HepG2 (cell line): ENCODE measurements around the gene ARID1A. TPM values are rescaled to one million over a fixed set of nuclear protein-coding genes. Genes with fewer than 3 reads are reported as not detected.

ENCODE experiments used
- CREM ChIP-seq, 2 experiments: sonication (generic) in 1 of 2; formaldehyde crosslinking in 1 of 2; IDR thresholded peaks; 2 replicates each; pipeline versions ENCODE4 v1.4.0 to v1.6.1; 2016 to 2020; ENCODE audit warnings: antibody characterized with exemption in 1 of 2, mild to moderate bottlenecking in 1 of 2, missing genetic modification reagents in 1 of 2
- FOSL1 ChIP-seq: sonication (generic); formaldehyde crosslinking; IDR thresholded peaks from 2 replicates; pipeline ENCODE4 v1.9.0; 2021; ENCODE audit warnings: missing genetic modification reagents, borderline replicate concordance
- HNF4A ChIP-seq: sonication (generic); formaldehyde crosslinking; IDR thresholded peaks from 2 replicates; pipeline ENCODE4 v1.4.0; 2020; ENCODE audit warnings: missing genetic modification reagents
- KAT7 ChIP-seq: IDR thresholded peaks from 2 replicates; pipeline ENCODE4 v1.6.1; 2018; ENCODE audit warnings: borderline replicate concordance, missing compliant biosample characterization
- MAF1 ChIP-seq: sonication (generic); formaldehyde crosslinking; IDR thresholded peaks from 2 replicates; pipeline ENCODE4 v1.5.0; 2020; ENCODE audit warnings: missing genetic modification reagents, borderline replicate concordance
- MIER2 ChIP-seq: IDR thresholded peaks from 2 replicates; pipeline ENCODE4 v1.6.1; 2016; ENCODE audit warnings: missing biosample characterization, missing genetic modification reagents
- MTA1 ChIP-seq: sonication (generic); formaldehyde crosslinking; IDR thresholded peaks from 2 replicates; pipeline ENCODE4 v1.4.0; 2020; ENCODE audit warnings: missing genetic modification reagents, mild to moderate bottlenecking, borderline replicate concordance
- ONECUT2 ChIP-seq: sonication (generic); formaldehyde crosslinking; IDR thresholded peaks from 2 replicates; pipeline ENCODE4 v1.4.0; 2020; ENCODE audit warnings: missing genetic modification reagents
- REL ChIP-seq: sonication (generic); formaldehyde crosslinking; conservative IDR thresholded peaks from 2 replicates; pipeline ENCODE4 v1.8.0; 2022; ENCODE audit warnings: mild to moderate bottlenecking, missing genetic modification reagents, moderate library complexity
- SALL2 ChIP-seq: sonication (generic); formaldehyde crosslinking; IDR thresholded peaks from 2 replicates; pipeline ENCODE4 v1.8.1; 2023; ENCODE audit warnings: mild to moderate bottlenecking, missing genetic modification reagents, inconsistent platforms
- YEATS2 ChIP-seq: sonication (generic); formaldehyde crosslinking; IDR thresholded peaks from 2 replicates; pipeline ENCODE4 v1.4.0; 2020; ENCODE audit warnings: missing genetic modification reagents, borderline replicate concordance
- ZBTB3 ChIP-seq: sonication (generic); formaldehyde crosslinking; IDR thresholded peaks from 2 replicates; pipeline ENCODE4 v1.4.0; 2020; ENCODE audit warnings: low read depth, mild to moderate bottlenecking, moderate library complexity, missing genetic modification reagents, borderline replicate concordance
- ZC3H13 ChIP-seq: sonication (generic); formaldehyde crosslinking; IDR thresholded peaks from 2 replicates; pipeline ENCODE4 v1.8.1; 2023; ENCODE audit warnings: mild to moderate bottlenecking, missing genetic modification reagents, moderate library complexity
- ZNF12 ChIP-seq: sonication (generic); formaldehyde crosslinking; IDR thresholded peaks from 2 replicates; pipeline ENCODE4 v1.5.0; 2020; ENCODE audit warnings: missing genetic modification reagents
- ZNF446 ChIP-seq: sonication (generic); formaldehyde crosslinking; IDR thresholded peaks from 2 replicates; pipeline ENCODE4 v1.5.0; 2020; ENCODE audit warnings: mild to moderate bottlenecking, missing genetic modification reagents
- ZNF629 ChIP-seq: sonication (generic); formaldehyde crosslinking; conservative IDR thresholded peaks from 2 replicates; pipeline ENCODE4 v1.5.0; 2020; ENCODE audit warnings: missing genetic modification reagents
- polyA plus RNA-seq, 8 experiments: library from polyadenylated mRNA; depleted of rRNA in 3 of 8; stranded (reverse) in 7 of 8; unstranded in 1 of 8; fragments of >200 nt; fragmentation: Illumina TruSeq in 4 of 8; extraction: Trizol in 4 of 8; gene quantifications; 2 replicates each; pipeline versions ENCODE4 v1.2.1 to v1.2.3, GENCODE V29; 2011 to 2016; ENCODE audit warnings: low read depth in 4 of 8, missing spikeins in 1 of 8, mixed read lengths in 1 of 8; ENCODE audit not compliant: insufficient read depth in 1 of 8
- total RNA-seq, 5 experiments: library from RNA; depleted of rRNA; stranded (reverse); fragments of >200 nt; fragmentation: Illumina TruSeq; extraction: Trizol; gene quantifications; 2 replicates each; pipeline ENCODE4 v1.2.3, GENCODE V29; 2016; ENCODE audit warnings: low read depth in 1 of 5
- TF ChIP-seq, protein P1 (sequence below): sonication (generic); formaldehyde crosslinking; IDR thresholded peaks from 2 replicates; pipeline ENCODE4 v1.8.1; 2023; ENCODE audit warnings: missing genetic modification reagents, mild to moderate bottlenecking, borderline replicate concordance

The ARID1A gene
- total and polyA plus RNA-seq, 2 of the 13 experiments (the other 11 are each of a cell fraction or from before 2014, with no cell fraction given), result 11.9 to 15.9 TPM

DNA sequence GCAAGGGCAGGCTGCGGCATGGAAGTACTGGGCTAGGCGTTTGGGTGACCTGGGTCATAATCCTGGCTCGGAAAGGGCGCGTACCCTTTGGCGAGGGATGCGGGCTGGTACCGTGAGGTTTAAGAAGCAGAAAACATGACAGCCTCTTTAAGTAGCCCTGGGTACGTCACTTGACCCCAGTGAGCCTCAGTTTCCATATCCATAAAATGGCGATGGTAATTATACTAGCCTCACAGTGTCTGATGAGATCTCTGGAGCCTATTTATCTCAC, 92.6 kb downstream of the ARID1A start (continued):
- no peak for TF ChIP-seq ZNF12
- TF ChIP-seq ZBTB3 (CRISPR knock-in tag), result 0 out of 2 replicates have a peak, but pooled peaks have one; percentile 72
- TF ChIP-seq ONECUT2 (CRISPR knock-in tag), result no peak
- TF ChIP-seq MIER2, result no peak
- no peak for TF ChIP-seq ZNF446 (CRISPR knock-in tag)
- TF ChIP-seq HNF4A (CRISPR knock-in tag), result no peak
- TF ChIP-seq ZNF629 (CRISPR knock-in tag), result peak; percentile 74
- 0 out of 2 replicates have a peak, but pooled peaks have one; percentile 19 for TF ChIP-seq REL (CRISPR knock-in tag)
- TF ChIP-seq FOSL1, result no peak
- TF ChIP-seq CREM (IDR thresholded peaks at IDR 0.05), result no peak
- no peak for TF ChIP-seq CREM (CRISPR knock-in tag; IDR thresholded peaks at IDR 0.05)
- peak; percentile 51; the same call in 1 of the 2 replicates for TF ChIP-seq ZC3H13
- no peak for TF ChIP-seq MAF1 (CRISPR knock-in tag)
- TF ChIP-seq KAT7, result no peak
- 0 out of 2 replicates have a peak, but pooled peaks have one; percentile 9 for TF ChIP-seq SALL2 (CRISPR knock-in tag)
- TF ChIP-seq MTA1 (CRISPR knock-in tag), result 0 out of 2 replicates have a peak, but pooled peaks have one; percentile 8
- TF ChIP-seq, protein P1, sequence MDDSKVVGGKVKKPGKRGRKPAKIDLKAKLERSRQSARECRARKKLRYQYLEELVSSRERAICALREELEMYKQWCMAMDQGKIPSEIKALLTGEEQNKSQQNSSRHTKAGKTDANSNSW, result no peak
- TF ChIP-seq YEATS2 (CRISPR knock-in tag), result no peak
